ENCODE data around the gene SPTLC3. TPM values are rescaled to one million over a fixed set of nuclear protein-coding genes. Genes with fewer than 3 reads are reported as not detected.

Gene SPTLC3
- total and polyA plus RNA-seq, 2 experiments from 2014 or later: 36.3 to 47.6 TPM

DNA sequence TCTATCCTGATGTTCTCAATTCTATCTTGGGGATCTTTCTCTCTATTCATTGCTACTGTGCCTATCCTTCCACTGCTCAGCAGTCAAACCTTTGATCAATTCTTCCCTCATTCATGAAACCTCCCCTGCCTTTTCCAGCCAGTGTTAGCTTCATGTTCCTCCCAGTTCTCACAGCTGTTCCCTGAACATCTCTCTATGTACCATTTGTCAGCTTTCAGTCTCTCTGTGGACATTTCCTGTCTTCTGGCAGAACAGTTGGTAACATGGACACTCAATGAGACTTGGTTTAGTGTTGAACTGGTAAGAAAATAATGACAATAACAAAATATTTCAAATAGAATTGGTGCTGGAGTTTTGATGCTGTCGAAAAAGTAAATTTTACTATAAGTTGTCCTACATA is 26.2 kb downstream of the SPTLC3 start:
- WGBS (ENCODE audit: low lambda C conversion rate, missing lambda C conversion rate): 96% methylated on average over 1 of the region's 1 CpG
- H3K9me2 ChIP-seq (replicated peaks; ENCODE audit: insufficient read depth): no peaks in the 10 kb centered on the region
- H3K4me3 ChIP-seq: no peak overlapping the region
- no peak overlapping the region for H3K4me2 ChIP-seq
- no peaks in the 10 kb centered on the region for H4K20me1 ChIP-seq (ENCODE audit: insufficient read depth, poor library complexity, severe bottlenecking)
- peak overlapping the region; percentile 69 for H3K27ac ChIP-seq
- H3K4me1 ChIP-seq (ENCODE audit: insufficient read depth): no peaks in the 10 kb centered on the region
- no peak overlapping the region for H2AFZ ChIP-seq
- DNase-seq (ENCODE audit: low spot score): no peak
- no peaks in the 10 kb centered on the region for H3K9me3 ChIP-seq (ENCODE audit: low read depth)
- no peaks in the 10 kb centered on the region for H3K27me3 ChIP-seq
- no peaks in the 10 kb centered on the region for H3K36me3 ChIP-seq (replicated peaks; ENCODE audit: insufficient read depth, low read depth)
- H3K79me2 ChIP-seq: peaks cover 53% of the 10 kb centered on the region
- TF ChIP-seq, protein P1, sequence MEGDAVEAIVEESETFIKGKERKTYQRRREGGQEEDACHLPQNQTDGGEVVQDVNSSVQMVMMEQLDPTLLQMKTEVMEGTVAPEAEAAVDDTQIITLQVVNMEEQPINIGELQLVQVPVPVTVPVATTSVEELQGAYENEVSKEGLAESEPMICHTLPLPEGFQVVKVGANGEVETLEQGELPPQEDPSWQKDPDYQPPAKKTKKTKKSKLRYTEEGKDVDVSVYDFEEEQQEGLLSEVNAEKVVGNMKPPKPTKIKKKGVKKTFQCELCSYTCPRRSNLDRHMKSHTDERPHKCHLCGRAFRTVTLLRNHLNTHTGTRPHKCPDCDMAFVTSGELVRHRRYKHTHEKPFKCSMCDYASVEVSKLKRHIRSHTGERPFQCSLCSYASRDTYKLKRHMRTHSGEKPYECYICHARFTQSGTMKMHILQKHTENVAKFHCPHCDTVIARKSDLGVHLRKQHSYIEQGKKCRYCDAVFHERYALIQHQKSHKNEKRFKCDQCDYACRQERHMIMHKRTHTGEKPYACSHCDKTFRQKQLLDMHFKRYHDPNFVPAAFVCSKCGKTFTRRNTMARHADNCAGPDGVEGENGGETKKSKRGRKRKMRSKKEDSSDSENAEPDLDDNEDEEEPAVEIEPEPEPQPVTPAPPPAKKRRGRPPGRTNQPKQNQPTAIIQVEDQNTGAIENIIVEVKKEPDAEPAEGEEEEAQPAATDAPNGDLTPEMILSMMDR (IDR thresholded peaks at IDR 0.05; ENCODE audit: poor library complexity): no peak
- TF ChIP-seq EZH2 (IDR thresholded peaks at IDR 0.05; ENCODE audit: borderline replicate concordance) (no peak), EZH2phosphoT487 (IDR thresholded peaks at IDR 0.05; ENCODE audit: low read depth, severe bottlenecking, unreplicated experiment) (no peak)

DNA sequence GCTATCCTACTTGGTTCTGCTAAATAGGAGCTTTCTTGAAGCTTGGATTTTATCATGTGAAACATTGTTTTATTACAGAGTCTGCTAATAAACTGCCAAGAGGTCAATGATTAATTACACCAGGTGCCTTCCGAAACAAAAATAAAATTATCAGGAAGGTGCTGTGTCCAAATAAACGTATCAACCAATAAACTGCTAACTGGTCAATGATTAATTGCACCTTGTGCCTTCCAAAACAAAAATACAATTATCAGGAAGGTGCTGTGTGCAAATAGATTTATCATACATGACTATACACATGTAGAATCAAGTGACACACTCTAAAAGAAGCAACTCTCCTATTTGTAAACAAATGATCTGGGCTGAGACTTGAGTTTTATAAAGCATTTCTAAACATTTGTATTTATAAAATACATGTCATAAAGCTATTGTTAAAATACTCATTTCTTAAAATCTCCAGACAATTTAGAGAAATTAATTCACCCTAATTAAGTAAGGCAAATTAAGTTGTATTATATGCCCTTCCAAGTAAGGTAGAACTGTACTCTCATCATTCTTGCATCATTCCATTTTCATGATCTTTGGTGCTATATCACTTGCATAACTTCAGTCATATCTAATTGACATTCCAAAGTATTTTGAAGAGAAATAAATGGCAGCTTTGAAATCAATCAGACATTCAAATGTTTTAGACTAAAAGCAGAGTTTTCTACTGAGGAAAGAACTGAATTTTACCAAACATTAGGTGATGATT is 26.8 kb downstream of the SPTLC3 start:
- H3K4me1 ChIP-seq (ENCODE audit: insufficient read depth): no peaks in the 10 kb centered on the region
- H3K79me2 ChIP-seq: peaks cover 58% of the 10 kb centered on the region
- H2AFZ ChIP-seq: no peak overlapping the region
- no peaks in the 10 kb centered on the region for H3K9me2 ChIP-seq (replicated peaks; ENCODE audit: insufficient read depth)
- no peaks in the 10 kb centered on the region for H3K9me3 ChIP-seq (ENCODE audit: low read depth)
- TF ChIP-seq EZH2 (IDR thresholded peaks at IDR 0.05; ENCODE audit: borderline replicate concordance) (no peak), EZH2phosphoT487 (IDR thresholded peaks at IDR 0.05; ENCODE audit: low read depth, severe bottlenecking, unreplicated experiment) (no peak)
- TF ChIP-seq, protein P1 (IDR thresholded peaks at IDR 0.05; ENCODE audit: poor library complexity): no peak
- H3K27ac ChIP-seq: peak overlapping the region; percentile 69
- H3K4me2 ChIP-seq: no peak overlapping the region
- no peaks in the 10 kb centered on the region for H3K27me3 ChIP-seq
- no peaks in the 10 kb centered on the region for H3K36me3 ChIP-seq (replicated peaks; ENCODE audit: insufficient read depth, low read depth)
- no peak for DNase-seq (ENCODE audit: low spot score)
- no peaks in the 10 kb centered on the region for H4K20me1 ChIP-seq (ENCODE audit: insufficient read depth, poor library complexity, severe bottlenecking)
- H3K4me3 ChIP-seq: no peak overlapping the region
- 62% methylated on average over 2 of the region's 2 CpGs for WGBS (ENCODE audit: low lambda C conversion rate, missing lambda C conversion rate)

DNA sequence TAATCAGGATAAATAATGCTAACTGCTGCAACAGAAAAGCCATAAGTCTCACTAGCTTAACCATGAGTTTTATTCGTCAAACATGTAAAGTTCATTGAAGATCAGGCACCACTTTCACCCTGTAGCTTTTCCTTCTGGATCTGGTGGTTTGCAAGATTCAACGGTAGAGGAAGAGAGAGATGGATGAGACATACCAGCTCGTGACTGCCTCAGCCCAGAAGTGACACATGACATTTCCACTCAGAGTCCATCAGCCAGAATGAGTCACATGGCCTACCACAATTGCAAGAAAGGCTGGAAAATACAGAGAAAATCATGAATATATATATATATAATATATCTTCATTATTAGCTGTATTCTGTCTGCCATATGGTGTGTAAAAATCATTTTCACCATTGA is 29.0 kb downstream of the SPTLC3 start:
- Histone ChIP-seq H3K27me3 (no peaks in the 10 kb centered on the region), H3K4me3 (no peak overlapping the region), H3K27ac (no peak overlapping the region), H4K20me1 (ENCODE audit: insufficient read depth, poor library complexity, severe bottlenecking) (no peaks in the 10 kb centered on the region), H3K9me2 (replicated peaks; ENCODE audit: insufficient read depth) (no peaks in the 10 kb centered on the region), H2AFZ (no peak overlapping the region), H3K79me2 (peaks cover 63% of the 10 kb centered on the region), H3K4me2 (no peak overlapping the region), H3K36me3 (replicated peaks; ENCODE audit: insufficient read depth, low read depth) (no peaks in the 10 kb centered on the region), H3K4me1 (ENCODE audit: insufficient read depth) (no peaks in the 10 kb centered on the region), H3K9me3 (ENCODE audit: low read depth) (no peaks in the 10 kb centered on the region)
- TF ChIP-seq EZH2 (IDR thresholded peaks at IDR 0.05; ENCODE audit: borderline replicate concordance) (no peak), EZH2phosphoT487 (IDR thresholded peaks at IDR 0.05; ENCODE audit: low read depth, severe bottlenecking, unreplicated experiment) (no peak)
- TF ChIP-seq, protein P1 (IDR thresholded peaks at IDR 0.05; ENCODE audit: poor library complexity): no peak
- 71% methylated on average over 3 of the region's 3 CpGs for WGBS (ENCODE audit: low lambda C conversion rate, missing lambda C conversion rate)
- DNase-seq (ENCODE audit: low spot score): no peak
